Epithelial cell of proximal tubule (primary cell): Measurements from ENCODE around the gene CLEC4D. TPM values are rescaled to one million over a fixed set of nuclear protein-coding genes. Genes with fewer than 3 reads are reported as not detected.

Source experiments
- DNase-seq: peaks from one replicate; pipeline ENCODE4 v3.0.0-alpha.2; 2011; ENCODE audit warnings: low read depth
- H3K4me3 ChIP-seq: 2 replicates; pipeline ENCODE4 v1.5.1; 2011; ENCODE audit warnings: low read depth, mild to moderate bottlenecking, low read length
- total RNA-seq: library from RNA; depleted of rRNA; stranded (reverse); fragments of >200 nt; gene quantifications from 2 replicates; pipeline ENCODE4 v1.2.3, GENCODE V29; 2015
- TF ChIP-seq, protein P1 (sequence below): conservative IDR thresholded peaks from 2 replicates; pipeline ENCODE4 v1.5.1; 2012; ENCODE audit warnings: low read depth, mild to moderate bottlenecking, low read length

Gene CLEC4D
- total RNA-seq, 1 donor from 2014 or later: not detected

- TF ChIP-seq, protein P1, sequence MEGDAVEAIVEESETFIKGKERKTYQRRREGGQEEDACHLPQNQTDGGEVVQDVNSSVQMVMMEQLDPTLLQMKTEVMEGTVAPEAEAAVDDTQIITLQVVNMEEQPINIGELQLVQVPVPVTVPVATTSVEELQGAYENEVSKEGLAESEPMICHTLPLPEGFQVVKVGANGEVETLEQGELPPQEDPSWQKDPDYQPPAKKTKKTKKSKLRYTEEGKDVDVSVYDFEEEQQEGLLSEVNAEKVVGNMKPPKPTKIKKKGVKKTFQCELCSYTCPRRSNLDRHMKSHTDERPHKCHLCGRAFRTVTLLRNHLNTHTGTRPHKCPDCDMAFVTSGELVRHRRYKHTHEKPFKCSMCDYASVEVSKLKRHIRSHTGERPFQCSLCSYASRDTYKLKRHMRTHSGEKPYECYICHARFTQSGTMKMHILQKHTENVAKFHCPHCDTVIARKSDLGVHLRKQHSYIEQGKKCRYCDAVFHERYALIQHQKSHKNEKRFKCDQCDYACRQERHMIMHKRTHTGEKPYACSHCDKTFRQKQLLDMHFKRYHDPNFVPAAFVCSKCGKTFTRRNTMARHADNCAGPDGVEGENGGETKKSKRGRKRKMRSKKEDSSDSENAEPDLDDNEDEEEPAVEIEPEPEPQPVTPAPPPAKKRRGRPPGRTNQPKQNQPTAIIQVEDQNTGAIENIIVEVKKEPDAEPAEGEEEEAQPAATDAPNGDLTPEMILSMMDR: no peak
- no peak overlapping the region for H3K4me3 ChIP-seq
- no peak for DNase-seq
These were observed 5.7 kb upstream of the CLEC4D start for GRCh38 chr12:8507596-8507995.

GRCh38 chr12:8508223-8508622 is 5.1 kb upstream of the CLEC4D start:
- DNase-seq: no peak
- H3K4me3 ChIP-seq: no peak overlapping the region
- TF ChIP-seq, protein P1: no peak

GRCh38 chr12:8508910-8509841 is 4.1 kb upstream of the CLEC4D start:
- DNase-seq: no peak
- H3K4me3 ChIP-seq: no peak overlapping the region
- TF ChIP-seq, protein P1: no peak

DNA sequence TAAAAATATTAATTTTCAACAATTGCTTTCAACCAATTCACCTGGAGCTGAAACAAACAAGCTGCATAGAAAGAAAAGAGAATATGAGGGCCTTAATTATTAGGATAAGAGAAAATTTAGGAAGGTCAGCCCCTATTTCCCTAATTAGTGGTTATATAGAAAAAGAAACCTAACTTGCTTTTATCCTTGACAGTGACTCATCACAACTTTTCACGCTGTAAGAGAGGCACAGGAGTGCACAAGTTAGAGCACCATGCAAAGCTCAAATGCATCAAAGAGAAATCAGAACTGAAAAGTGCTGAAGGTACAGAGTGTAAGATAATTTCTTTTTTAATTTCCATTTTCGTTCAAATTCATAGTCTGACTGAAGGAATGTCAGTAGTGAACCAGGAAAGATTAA is 4.7 kb downstream of the CLEC4D start:
- TF ChIP-seq, protein P1: no peak
- no peak overlapping the region for H3K4me3 ChIP-seq
- DNase-seq: no peak

GRCh38 chr12:8519171-8519570 is 5.9 kb downstream of the CLEC4D start:
- TF ChIP-seq, protein P1: no peak
- H3K4me3 ChIP-seq: no peak overlapping the region
- no peak for DNase-seq

DNA sequence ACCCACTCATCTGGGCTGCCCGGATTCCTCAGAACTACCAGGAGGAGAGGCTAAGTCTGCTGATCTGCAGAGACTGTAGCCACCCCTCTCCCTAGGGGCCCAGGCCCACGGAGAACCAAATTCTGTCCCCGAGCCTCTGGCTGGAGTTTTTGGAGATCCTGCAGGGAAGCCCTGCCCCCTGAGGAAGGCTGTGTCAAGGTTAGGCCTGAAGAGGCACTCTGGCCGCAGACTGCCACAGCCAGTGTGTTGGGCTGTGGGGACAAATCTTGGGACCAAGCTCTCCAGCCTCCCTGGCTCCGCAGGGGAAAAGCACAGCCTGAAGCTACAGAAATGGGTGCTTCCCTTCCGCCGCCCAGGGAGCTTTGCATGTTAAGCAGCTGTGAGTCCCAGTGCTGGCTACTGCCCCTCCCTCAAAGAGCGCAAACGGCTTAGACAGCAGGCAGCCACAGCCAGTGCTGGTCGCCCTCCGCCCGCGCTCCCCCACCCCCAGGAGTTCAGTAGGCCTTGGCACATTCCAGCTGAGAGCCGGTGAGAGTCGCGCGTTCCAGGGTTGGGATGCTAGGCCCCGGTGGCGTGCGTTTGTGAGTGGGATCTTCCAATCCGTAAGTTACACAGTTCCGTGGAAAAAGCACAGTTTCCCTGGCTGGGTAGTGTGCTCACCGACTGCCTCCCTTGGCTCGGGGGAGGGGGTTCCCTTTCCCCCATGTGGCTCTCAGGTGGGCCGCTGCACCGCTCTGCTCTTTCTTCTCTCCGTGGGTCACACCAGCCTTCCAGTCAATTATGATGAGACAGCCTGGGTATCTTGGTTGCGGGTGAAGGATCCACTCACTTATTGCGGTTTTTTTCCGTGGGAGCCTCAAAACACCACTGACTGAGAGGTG is 14.2 kb downstream of the CLEC4D start:
- TF ChIP-seq, protein P1: no peak
- H3K4me3 ChIP-seq: no peak overlapping the region
- no peak for DNase-seq
